Measurements from ENCODE around the gene LIPC.

The LIPC gene

DNA sequence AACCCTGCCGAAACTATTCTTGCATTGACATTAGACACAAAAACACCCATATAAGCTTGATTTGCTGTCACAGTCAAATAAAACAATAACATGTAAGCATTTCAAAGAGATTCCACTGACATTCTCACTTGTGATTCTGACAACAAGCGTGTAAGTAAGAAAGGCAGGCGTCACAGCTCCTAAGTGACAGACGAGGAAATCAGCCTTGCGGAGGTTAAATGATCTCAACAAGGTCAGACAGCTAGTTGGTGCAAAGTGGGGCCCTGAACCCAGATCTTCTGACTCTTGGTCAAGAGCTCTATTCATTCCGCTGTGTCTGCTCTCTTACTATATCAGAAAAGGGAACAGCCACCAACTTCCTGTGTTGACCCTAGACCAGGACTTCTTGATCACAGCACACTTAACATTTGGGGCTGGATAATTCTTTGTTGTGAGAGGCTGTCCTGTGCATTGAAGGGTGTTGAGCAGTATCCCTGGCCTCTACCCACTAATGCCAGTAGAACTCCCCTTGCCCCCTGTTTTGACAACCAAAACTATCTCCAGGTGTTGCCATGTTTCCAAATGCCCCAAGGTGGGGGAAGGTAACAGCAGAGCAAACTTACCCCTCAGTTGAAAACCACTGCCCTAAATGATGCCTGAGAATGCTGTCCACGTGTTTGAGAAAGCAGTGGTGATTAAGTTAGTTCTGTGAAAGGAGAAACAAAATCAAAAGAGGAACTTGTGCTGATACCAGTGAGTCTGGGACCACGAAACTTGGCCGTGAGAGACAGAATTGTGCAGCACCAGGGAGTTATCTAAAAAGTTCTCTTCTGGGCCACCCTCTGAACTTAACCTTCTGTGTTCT is 86.1 kb downstream of the LIPC start:
- DNase-seq (ENCODE audit: low read depth) = no peak

GRCh38 chr15:58518626-58519025 is 86.8 kb downstream of the LIPC start:
- DNase-seq (ENCODE audit: low read depth) = no peak

DNA sequence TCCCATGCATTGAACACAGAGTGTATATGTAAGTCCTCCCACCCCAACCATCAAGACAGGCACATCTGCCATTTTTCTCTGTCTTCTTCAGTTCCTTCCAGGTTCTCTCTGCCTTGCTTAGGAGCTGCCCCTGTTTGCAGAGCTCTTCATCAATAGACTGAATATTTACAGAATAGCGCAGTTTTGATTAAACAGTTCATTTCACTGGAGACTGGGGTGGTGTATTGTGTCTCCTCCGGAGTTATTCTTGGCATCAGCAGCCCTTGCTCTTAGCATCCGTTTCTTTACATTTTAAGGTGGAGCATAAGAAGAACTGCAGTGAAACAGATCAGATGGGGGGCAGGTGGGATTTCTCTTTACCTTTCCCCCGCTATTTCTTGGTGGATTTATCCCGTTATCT is 87.7 kb downstream of the LIPC start:
- no peak for DNase-seq (ENCODE audit: low read depth)

- DNase-seq (ENCODE audit: low read depth) = no peak
These were observed 88.7 kb downstream of the LIPC start for GRCh38 chr15:58520464-58520863.

- no peak for DNase-seq (ENCODE audit: low read depth)
These were observed 89.1 kb downstream of the LIPC start for GRCh38 chr15:58520936-58521292.

GRCh38 chr15:58521293-58521991 is 89.7 kb downstream of the LIPC start:
- no peak for DNase-seq (ENCODE audit: low read depth)

DNA sequence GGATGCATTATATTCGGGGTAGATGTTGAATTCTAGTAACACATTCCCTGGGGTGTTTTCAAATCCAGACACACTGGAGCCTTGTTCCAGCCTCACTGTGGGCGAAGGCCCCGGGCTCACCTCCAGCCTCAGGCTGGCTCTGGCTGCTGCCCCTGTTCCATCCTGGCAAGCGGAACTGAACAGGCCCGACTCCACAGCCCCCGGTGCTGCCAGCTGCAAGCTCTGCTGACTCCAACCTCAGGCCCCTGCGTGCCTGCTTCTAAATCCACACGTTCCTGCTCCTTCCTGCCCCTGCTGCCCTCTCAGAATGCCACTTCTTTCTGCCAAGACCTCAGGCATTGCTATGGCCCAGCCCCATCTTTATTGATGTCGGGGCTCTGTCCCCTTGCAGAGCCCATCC is 90.6 kb downstream of the LIPC start:
- DNase-seq (ENCODE audit: low read depth) = no peak

GRCh38 chr15:58522865-58523264 is 91.1 kb downstream of the LIPC start:
- no peak for DNase-seq (ENCODE audit: low read depth)

DNA sequence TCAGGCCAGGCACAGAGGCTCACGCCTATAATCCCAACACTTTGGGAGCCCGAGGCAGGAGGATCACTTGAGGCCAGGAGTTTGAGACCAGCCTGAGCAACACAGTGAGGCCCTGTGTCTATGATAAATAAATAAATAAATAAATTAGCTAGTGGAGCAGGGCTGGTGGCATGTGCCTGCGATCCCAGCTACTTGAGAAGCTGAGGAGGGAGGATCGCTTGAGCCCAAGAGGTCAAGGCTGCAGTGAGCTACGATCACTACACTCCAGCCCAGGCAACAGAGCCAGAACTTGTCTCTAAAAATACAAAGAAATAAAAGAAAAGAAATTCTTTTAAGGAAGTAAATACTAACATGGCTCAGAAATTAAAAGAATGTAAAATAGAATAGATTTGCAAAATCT is 91.8 kb downstream of the LIPC start:
- no peak for DNase-seq (ENCODE audit: low read depth)

DNA sequence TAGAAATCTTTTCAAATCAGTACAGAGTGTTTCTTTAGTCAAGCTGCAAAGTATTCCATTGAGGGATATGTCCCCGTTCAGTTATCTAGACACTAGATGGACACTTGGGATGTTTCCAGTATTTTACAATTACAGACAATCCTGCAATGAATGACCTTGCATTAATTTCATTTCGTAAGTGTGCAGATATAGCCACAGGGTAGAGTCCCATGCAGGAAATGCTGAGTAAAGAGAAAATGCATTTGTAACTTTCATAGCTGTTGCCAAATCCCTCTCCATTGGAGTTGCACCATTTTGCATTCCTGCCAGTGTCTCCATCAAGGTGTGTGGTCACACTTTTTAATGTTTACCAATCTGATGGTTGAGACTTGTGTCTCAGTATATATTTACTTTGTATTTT is 92.5 kb downstream of the LIPC start:
- no peak for DNase-seq (ENCODE audit: low read depth)

DNA sequence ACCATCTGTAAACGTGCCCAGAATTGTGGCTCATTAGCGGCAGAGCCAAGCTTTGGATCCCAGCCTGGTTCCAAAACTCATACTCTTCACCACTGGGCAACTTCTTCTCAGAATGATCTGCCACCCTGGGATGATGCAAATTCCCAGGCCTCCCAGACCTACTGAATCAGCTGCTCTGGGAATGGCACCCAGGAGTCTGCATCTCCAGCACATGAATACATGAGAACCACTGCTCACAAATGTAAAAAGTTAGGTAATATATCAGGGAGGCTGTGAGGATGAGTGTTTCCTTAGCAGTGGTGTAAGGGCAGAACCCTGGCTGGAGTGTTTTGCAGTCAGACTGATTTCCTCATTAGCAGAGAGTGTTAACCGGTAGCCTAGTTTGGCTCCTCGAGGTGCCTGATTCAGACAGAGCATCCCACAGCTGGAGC is 94.2 kb downstream of the LIPC start:
- DNase-seq (ENCODE audit: low read depth) = no peak

DNA sequence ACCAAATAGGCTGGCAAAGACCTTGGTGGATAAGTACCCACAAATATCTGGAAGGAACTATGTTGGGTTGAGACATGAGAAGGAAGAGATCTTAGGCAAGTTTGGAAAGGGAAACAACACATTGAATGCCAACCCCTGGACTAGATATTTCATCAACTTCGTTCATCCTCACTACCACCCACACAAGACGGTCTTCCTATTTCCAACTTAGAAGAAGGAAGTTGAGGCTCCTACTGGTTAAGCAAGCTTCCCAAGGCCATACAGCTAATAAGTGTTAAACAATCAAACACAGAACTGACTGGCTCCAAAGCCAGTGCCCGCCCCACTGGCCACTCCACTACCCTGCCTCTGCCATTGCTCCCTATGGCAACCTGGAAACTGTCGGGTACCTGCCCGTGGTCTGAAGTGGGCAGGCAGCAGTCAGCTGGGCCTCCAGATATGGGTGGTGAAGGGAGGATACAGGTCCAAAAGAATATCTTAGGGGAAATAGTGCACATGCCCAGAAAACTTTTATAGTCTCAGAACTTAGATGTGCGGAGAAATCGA is 94.9 kb downstream of the LIPC start:
- no peak for DNase-seq (ENCODE audit: low read depth)

GRCh38 chr15:58527573-58528187 is 95.9 kb downstream of the LIPC start:
- DNase-seq (ENCODE audit: low read depth) = no peak

DNA sequence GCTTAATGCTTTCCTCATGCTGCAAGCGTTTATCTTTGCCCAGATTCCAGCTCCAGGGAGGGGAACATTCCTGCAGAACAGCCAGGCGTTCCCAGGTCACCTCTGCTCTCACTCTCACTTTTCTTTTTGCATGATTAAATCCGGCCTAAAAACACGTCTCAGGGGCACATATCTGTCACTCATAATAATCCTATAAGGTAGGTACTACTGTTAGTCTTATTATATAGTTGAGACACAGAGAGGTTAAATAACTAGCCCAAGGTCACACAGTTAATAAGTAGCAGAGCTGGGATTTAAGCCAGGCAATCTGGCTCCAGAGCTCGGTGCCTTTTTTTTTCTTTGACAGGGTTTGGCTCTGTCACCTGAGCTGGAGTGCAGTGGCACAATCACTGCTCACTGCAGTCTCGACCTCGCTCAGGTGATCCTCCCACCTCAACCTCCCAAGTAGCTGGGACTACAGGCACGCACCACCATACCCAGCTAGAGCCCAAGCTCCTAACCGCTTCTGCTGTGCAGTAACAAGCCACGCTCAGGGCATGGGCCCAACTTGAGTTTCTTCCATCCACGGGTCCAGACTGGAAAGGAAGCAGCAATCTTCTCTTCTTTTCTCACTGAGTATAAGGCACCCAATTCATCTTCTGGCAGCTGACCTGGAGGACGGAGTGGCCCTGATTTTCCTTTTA is 96.5 kb downstream of the LIPC start:
- DNase-seq (ENCODE audit: low read depth) = no peak

GRCh38 chr15:58529041-58529440 is 97.2 kb downstream of the LIPC start:
- DNase-seq (ENCODE audit: low read depth) = no peak

DNA sequence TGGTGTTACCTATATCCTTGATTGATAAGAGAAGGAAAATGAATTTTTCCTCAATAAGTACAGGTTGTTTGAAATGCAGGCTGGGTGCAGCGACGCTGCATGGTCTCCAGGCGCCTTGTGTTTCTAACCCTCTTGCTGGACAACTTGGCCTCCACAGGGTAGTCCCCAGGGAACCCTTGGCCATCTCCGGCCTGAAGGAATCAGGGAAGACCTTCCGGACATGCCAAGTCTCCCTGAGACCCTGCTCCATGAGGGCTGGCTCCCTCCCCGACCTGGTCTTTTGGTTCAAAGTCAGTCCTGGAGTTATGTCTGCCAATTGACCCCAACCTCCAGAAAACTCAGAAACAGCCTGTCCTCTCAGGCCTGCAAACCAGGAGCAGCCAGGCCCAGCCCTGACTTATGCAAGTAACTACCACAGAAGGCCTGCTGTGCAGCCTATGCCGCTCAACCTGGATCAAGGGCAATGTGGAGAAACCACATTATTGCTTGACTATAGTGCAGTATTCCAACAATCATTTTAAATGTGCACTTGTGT is 98.3 kb downstream of the LIPC start:
- DNase-seq (ENCODE audit: low read depth) = no peak

DNA sequence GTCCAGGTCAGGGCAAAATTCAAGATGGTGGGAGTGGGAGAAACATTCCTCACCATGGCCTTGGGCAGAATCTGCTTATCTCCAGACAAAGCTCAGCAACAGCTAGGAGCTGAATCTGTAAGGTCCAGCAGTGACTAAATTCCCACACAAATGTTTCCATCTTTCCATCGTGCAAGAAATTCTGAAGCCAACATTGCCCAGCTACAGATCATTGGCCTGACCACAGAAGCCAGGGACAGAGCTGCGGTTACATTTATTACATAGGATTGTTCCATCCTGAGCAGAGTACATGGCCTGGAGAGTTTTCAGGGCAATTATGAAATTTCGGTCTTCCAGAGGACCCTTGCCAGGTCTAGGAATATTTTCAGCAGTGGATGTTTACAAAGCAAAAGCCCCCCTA is 100.3 kb downstream of the LIPC start:
- no peak for DNase-seq (ENCODE audit: low read depth)

DNA sequence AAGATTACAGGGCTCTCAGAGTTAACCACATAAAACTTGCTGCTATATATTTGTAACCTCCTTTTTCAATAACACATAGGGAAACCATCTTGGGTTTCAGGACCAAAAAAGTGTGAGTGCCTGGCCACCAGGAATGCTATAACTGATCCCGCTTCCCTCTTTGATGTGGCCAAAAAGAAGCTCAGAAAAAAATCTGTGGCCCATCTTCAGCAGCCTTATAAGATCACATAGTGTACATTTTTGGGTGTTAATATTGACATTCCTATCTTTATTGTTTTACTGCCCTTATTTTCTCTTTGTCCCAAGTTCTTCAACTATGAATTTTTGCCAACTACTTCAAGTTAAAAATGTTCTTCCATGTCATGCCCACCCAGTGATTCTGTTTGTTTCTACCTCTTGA is 102.8 kb downstream of the LIPC start:
- no peak for DNase-seq (ENCODE audit: low read depth)

DNA sequence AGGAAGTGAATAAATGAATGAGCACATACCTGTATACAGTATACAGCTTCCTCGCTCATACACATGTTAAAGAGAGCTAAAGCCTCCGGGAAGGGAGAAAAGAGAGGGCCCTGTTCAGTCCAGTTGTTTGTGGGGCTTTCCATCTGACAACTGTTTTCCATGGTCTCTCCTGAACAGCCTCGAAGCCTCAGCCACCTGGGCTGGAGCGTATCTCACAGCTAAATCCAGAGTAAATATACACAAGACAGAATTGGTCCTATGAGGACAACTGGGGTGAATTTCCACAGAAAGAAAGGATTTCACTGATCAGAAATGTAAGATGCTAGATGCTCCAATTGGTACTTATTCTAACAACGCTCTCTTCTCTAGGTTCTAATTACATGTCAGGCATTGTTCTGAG is 103.5 kb downstream of the LIPC start:
- DNase-seq (ENCODE audit: low read depth) = no peak

GRCh38 chr15:58535894-58536293 is 104.1 kb downstream of the LIPC start:
- no peak for DNase-seq (ENCODE audit: low read depth)

GRCh38 chr15:58536414-58536813 is 104.6 kb downstream of the LIPC start:
- no peak for DNase-seq (ENCODE audit: low read depth)

- no peak for DNase-seq (ENCODE audit: low read depth)
These were observed 105.2 kb downstream of the LIPC start for GRCh38 chr15:58537033-58537432.

All from stimulated activated CD8-positive, alpha-beta memory T cell treated with anti-CD3 and anti-CD28 coated beads, Interleukin-15, amount 100 ng/mL, for 1 hour (primary cell).